GM10847 (cell line): Measurements from ENCODE around the gene NOTCH3.

ENCODE experiments used
- POLR2A ChIP-seq: IDR thresholded peaks from 2 replicates; pipeline ENCODE4 v1.6.1; 2011; ENCODE audit not compliant: insufficient read length; ENCODE audit errors: extremely low read depth

Gene NOTCH3

GRCh38 chr19:15128162-15128770 lies 72.5 kb downstream of the NOTCH3 start:
- TF ChIP-seq POLR2A, result no peak

DNA sequence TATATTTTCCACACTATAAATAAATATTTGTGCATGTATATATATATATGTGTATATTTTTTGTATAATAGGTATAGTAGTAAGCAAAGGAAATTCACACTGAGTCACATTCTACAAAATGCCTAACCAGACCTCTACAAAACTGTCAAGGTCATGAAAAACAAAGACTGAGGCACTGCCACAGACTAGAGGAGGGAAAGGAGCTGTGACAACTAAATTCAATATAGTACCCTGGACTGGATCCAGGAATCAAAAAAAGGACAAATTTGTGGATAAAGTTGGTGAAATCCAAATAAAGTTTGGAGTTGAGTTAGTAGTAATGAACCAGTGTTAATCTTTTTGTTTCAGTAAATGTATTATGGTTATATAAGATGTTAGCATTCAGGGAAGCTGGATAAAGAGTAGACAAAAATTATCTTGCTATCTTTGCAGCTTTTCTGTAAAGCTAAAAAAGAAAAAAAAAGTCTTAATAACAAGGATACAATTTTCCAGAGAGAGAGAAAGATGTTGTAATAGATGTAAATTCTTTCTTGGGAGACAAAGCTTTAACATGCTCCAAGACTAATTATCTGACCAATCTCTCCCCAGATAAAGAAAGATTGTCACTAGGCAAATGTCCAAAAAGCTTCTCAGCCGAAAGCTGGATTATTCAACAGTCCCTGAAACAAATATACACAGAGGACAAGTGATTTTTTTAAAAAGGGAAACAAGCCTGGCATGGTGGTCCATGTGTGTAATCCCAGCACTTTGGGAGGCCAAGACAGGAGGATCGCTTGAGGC lies 74.5 kb downstream of the NOTCH3 start:
- no peak for TF ChIP-seq POLR2A

- TF ChIP-seq POLR2A, result peak; percentile 43
These were observed 75.3 kb downstream of the NOTCH3 start for GRCh38 chr19:15125232-15126067.

DNA sequence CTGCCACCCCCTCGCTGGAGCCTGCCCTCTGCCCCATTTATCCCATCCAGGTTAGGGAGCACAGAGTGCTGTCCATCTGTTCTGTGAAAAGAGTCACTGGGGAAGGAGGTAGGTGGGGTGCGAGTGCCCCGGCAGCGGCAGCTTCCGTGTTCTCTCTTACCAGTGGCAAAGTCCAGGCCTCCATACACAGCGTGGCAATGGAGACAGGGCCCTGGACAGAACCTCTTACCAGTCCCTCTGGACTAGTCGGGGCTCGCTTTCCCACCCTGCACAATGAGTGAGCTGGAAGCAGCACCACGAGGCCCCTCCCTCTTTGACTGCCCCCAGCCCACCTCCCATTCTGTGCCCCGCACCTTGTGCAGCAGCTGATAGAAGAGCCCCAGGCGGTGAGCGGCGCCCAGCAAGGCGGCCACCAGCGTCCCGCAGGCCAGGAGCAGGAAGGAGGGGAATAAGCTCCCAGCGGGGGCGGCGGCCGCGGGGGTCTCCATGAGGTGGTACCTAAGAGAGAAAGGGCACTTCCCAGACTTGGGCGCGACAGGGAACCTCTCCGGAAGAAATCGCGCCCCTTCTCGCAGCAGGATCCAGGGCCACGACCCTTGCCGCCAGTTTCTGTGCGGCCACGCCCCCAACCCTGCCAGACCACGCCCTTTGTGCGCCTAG lies 76.1 kb downstream of the NOTCH3 start:
- no peak for TF ChIP-seq POLR2A

DNA sequence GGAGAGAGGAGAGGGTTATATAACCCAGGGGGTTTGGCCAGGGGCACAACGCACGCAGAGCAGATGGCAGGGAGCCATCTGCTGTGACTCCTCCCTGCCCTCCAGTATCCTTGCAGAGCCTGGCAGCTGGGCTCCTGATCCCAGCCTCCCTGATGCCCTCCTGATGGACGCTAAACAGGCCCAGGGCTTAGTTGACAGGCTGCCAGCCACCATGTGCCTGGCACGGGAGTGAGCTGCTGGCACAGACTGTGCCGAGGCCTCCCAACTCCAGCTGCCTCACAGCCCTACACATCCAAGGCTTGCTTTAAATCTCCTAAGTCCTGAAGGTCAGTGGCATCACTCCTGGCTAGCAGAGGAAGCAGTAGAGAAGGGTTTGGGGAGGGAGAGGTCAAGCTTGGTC lies 76.9 kb downstream of the NOTCH3 start:
- no peak for TF ChIP-seq POLR2A

GRCh38 chr19:15123031-15123890 lies 77.5 kb downstream of the NOTCH3 start:
- TF ChIP-seq POLR2A, result no peak

- TF ChIP-seq POLR2A, result no peak
These were observed 78.3 kb downstream of the NOTCH3 start for GRCh38 chr19:15122331-15123030.

- TF ChIP-seq POLR2A, result no peak
These were observed 80.4 kb downstream of the NOTCH3 start for GRCh38 chr19:15120135-15121026.

DNA sequence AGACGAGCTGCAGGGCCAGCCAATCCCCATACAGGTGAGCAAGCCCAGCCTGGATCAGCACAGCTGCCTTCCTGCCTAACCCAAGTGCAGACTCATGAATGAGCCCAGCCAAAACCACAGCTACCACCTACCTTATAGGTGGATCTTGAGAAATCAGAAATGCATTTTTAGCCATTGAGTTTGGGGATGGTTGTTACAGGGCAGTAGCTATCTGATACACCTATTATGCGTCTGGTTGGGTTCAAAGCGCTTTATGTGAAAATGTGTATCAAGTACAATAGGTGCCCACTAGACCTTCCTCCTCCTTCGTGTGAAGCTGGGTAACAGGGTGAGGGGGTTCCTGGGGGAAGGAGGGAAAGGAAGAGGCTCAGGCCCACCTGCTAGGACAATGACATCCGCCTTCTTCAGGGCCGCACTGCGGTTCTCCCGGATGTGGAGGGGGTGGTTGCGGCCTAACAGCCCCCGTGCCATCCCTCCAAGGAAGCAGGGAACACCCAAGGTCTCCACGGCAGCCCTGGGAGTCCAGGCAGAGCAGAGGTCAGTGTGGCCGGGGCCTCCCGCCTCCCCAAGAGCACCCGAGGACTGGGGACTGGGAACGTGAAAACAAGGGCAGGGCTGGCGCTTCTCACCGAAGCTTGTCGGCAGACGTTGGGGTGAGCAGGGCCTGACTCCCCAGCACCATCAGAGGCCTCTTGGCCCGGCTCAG lies 81.9 kb downstream of the NOTCH3 start:
- no peak for TF ChIP-seq POLR2A

- no peak for TF ChIP-seq POLR2A
These were observed 82.5 kb downstream of the NOTCH3 start for GRCh38 chr19:15118248-15118647.

DNA sequence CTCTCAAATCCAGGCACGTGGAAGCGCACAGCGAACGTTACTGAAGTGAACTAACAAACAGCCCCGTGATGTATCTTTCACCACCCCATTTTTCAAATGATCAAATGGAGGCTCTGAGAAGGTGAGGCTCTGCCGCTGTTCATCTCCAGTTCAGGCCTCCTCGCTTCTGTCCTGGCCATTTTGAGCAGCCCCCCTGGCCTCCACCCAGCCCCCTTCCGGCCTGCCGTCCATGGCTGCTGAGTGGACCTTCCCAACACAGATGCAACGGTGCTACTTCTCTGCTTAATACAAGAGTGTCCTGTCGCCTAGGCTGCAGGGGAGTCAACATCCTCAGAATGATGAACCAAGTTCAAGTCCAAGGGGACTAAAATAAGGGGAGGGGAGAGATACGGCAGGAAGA lies 83.9 kb downstream of the NOTCH3 start:
- no peak for TF ChIP-seq POLR2A
